22Rv1 (cell line): ENCODE results near the gene PTDSS2.

Experiments
- H3K27ac ChIP-seq: fragments of 450-650 bp; 2 replicates; pipeline ENCODE4 v1.5.1; 2017
- CTCF ChIP-seq: fragments of 450-650 bp; IDR thresholded peaks from 2 replicates; pipeline ENCODE4 v1.5.1; 2017; ENCODE audit warnings: mild to moderate bottlenecking
- ZFX ChIP-seq: fragments of 450-650 bp; IDR thresholded peaks from 2 replicates; pipeline ENCODE4 v1.6.1; 2017; ENCODE audit warnings: antibody characterized with exemption, borderline replicate concordance

The PTDSS2 gene

GRCh38 chr11:535519-536454, 85.7 kb downstream of the PTDSS2 start, which contains the start of gene HRAS:
TSS of gene HRAS (minus strand) at chr11:535576.
- TF ChIP-seq ZFX (no peak), CTCF (no peak)
- peak within 1 kb of the TSS; percentile 99 for H3K27ac ChIP-seq

- TF ChIP-seq CTCF (no peak), ZFX (no peak)
- H3K27ac ChIP-seq: peak within 1 kb of the TSS; percentile 99
Measured at GRCh38 chr11:536841-537621, 87.0 kb downstream of the PTDSS2 start, which contains the start of gene LRRC56. TSS of gene LRRC56 (plus strand) at chr11:537527. CDS start at chr11:540685, 3,158 bp downstream.

GRCh38 chr11:537622-538430, 87.7 kb downstream of the PTDSS2 start:
- H3K27ac ChIP-seq: peak overlapping the region; percentile 99
- no peak for TF ChIP-seq ZFX
- TF ChIP-seq CTCF: no peak

- peak overlapping the region; percentile 99 for H3K27ac ChIP-seq
- TF ChIP-seq CTCF: no peak
- TF ChIP-seq ZFX: no peak
Measured at GRCh38 chr11:538431-539051, 88.5 kb downstream of the PTDSS2 start.

GRCh38 chr11:539971-540481, 89.9 kb downstream of the PTDSS2 start:
- H3K27ac ChIP-seq: no peak overlapping the region
- TF ChIP-seq ZFX (no peak), CTCF (no peak)
